Stimulated activated CD4-positive, alpha-beta T cell treated with anti-CD3 and anti-CD28 coated beads, Interleukin-4, amount 100 ng/mL, for 48 hours (primary cell): ENCODE measurements around the gene PPM1B.
A peak's percentile ranks its signal among the peaks of the same experiment; 100 is the strongest.
"Not testable (repeated sequence)": the region's sequence is repeated elsewhere in the genome, so short reads cannot be mapped to it uniquely, and the experiment has no call there.

Experiments
- DNase-seq, 2 donors: peaks; one replicate each; pipeline ENCODE4 v3.0.0-alpha.2; 2020; ENCODE audit warnings: low read depth in 2 of 2

The PPM1B gene

DNA sequence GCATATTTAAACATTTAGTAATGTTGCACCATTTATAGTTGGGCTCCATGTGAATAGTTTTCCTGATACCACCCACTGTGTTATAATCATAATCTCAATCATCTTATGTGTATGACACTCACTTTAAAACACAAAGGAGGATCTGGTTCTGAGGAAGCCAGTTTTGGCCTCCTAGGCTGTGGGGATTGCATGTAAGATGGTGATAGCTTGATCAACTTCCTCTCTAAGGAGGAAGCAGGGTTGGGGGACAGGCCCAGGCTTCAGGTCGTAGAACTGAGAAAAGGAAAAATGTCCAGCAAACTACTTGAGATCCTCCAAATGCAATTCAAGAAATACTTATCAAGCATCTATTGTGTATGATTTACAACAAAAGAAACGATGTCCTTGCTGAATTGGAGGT, 4.9 kb upstream of the PPM1B start:
- DNase-seq = no peak

DNA sequence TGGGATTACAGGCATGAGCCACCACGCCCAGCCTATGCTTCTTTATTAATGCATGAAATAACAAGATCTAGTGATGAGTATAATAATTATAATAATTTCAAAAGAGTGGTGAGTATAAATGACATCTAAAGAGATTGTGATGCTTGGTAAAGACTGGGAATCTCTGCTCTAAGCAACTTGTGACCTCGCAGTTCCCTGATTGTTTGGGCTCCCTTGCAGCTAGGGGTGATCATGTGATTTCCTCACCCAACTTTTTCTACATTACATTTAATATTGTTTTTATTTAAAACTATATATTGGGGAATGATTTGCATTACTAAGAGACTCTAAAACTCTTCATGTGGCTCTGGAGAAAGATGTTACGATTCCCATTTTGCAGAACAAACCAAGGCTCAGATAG, 4.1 kb upstream of the PPM1B start:
- DNase-seq = no peak

DNA sequence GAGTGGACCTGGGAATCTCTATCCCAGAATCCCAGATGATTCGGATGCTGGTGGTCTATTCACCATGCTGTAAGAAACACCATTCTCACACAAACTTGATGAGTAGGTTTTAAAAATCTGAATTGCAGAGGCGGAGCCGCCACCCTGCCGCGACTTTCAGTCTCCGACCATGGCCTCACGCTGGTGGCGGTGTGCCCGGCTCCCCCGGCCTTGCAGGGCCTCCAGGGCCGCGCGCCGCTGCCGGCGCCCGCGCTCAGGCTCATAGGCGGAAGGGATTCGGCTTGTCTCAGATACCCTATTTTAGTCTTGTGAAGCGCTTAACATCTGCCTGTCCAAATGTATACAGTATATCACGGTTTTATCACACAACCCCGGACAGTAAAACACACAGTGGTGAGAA, 2.6 kb upstream of the PPM1B start:
- DNase-seq = no peak

DNA sequence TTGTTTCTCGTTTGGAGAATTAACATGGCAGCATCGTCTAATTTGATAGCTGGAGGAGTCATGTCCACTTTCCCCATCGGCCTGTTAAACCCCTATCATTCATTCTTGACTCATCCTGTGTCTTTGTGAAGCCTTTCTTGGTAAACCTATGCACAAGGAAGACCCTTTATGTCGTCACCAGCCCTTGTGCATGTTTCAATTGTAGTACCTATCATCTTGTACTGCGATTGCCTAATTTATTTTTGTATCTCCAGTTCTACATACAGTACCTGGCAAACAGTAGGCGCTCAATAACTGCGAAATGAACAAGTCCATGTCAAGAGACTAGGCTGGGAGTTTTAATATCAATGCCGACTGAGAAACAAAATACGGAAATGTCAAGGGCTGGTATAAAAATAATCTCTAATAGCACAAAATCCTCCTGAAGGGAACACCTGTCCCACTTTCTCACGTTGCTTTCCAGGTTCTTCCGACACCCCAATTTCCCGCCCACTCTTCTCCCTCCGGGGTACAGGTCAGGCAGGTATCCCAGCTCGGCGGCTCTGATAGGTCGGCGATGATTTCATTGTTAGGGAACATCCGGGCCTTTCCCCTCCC, 1.3 kb upstream of the PPM1B start:
- DNase-seq = no peak

DNA sequence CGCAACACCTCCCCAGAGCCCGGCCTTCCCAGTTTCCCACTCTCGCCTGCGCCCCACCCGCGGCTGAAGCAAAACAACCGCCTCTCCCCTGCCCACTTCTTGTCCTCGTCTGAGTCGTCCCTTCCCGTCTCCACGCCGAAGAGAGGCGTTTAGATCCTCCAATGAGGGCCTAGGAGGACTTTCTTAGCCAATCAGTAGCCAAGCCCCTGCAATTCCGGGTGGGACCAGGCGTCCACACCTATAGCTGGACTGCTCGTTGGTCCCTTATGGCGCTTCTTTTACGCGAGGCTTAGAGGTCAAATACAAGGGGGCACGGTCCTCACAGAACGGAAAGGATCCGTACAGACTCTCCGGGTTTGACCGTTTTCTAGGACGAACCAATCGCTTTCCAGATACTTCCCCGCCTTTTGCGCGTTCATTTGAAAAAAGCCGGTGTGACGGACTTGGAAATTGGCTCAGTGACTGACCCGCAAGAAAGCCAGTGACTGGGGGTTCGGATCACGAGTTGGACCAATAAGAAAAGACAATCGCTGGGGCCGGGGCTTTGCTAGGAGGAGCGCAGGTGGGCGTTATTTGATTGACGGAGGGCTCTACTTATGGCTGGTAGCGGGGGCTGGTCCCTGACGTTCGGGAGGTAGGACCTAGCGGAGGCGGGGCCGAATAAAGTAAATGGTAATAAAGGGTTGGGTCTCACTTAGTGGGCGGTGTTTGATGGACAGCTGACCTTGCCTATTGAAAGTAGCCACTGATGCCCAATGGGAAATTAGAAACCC, 581 bp upstream of the PPM1B start:
- peak; percentile 92 to 97 for DNase-seq

DNA sequence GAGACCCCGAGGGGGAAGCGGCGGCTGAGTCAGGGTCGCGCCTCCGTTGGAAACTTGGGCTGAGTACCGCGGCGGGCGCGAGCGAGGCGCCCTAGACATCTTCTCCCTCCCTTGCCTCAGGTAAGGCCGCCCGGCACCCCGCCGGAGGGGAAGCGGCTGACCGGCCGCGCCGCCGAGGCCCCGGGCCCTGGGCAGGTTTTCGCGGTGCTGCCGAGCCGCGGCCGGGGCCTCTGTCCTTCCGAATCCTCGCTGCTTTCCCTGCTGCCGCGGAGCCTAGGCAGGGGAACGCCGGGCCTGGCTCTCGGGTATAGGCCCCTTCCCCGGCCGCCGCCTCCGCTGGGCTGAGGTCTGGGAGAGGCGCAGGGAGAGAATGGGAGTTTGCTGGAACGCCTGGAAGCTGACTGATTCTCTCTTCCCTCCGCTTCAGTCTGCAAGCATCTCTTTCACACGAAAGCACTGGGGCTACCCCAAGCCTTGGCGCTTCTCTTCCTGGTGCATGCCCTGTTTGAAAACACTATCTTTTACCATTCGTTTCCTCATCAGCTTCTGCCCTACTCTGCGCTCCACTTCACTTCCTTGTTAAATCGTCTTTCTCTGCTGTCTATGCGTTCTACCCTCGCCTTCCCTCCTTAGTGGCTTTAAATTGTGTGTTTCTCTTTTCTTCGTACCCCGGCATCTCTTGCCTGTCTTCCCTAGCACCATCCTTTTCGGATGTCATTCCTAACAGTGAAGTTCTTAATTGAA, 652 bp downstream of the PPM1B start:
- peak; percentile 17 to 33 for DNase-seq

DNA sequence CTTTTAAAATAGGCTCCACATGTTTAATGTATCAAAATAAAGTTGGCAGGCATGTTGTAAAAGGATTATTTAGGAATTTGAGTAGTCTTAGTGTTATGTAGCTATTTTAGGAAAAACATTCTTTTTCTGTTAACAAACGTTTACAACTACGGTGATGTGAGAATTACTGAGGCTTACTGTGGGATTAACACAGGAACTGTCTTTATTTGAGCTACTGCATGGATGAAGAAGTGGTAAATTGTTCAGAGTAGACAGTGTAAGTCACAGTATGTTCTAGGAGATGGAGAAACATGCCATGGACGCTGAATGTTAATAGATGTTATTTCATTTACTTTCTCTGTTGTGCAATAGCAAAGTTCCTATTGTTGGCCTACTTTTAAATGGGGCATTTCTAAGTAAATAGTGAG, 1.6 kb downstream of the PPM1B start:
- no peak for DNase-seq

DNA sequence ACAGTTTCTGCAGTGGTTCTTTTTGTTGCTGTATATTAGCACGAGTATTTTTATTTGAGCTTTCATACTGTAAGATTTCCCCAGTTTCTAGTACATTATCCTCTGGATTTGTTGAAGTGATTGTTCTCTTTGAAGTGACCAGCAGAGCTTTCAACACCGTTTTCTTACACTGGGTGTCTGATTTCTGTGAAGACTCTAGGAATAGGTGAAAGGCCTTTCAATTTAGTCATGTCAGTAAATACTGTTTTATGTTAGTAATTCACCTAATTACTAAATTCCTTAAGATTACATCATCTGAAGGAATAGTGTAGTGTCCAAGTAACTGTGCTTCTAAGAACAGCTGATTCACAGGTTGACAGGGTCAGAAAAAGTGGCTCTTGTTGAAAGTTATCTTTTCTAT, 2.3 kb downstream of the PPM1B start:
- DNase-seq = no peak

DNA sequence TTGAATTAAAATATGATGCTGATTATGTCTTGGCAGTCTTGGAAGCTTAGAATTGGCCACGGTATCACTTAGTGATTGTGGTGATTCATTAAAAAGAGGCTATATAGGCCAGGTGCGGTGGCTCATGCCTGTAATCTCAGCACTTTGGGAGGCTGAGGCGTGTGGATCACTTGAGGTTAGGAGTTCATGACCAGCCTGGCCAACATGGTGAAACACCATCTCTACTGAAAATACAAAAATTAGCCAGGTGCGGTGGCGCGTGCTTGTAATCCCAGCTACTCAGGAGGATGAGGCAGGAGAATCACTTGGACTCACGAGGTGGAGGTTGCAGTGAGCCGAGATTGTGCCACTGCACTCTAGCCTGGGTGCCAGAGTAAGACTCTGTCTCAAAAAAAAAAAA, 2.8 kb downstream of the PPM1B start:
- not testable (repeated sequence) for DNase-seq

DNA sequence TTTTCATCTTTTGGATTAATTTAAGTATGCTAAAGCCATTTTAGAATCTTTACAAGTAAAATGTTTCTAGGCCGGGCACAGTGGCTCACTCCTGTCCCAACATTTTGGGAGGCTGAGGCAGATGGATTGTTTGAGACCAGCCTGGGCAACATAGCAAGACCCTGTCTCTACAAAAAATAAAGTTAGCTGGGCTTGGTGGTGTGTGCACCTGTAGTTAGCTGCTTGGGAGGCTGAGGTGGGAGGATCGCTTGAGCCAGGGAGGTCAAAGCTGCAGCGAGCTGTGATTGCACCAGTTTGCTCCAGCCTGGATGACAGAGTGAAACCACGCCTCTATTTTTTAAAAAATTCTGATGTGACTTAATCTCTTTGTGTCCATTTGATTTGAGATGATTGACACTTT, 3.9 kb downstream of the PPM1B start:
- no peak for DNase-seq

DNA sequence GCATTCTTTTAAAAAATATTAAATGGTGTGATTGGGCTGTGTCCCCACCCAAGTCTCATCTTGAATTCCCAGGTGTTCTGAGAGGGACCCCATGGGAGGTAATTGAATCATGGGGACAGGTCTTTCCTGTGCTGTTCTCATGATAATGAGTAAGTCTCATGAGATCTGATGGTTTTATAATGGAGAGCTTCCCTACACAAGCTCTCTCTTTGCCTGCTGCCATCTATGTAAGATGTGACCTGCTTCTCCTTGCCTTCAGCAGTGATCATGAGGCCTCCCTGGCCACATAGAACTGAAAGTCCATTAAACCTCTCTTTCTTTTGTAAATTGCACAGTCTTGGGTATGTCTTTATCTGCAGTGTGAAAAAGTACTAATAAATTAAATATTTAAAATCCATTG, 10.3 kb downstream of the PPM1B start:
- no peak for DNase-seq

DNA sequence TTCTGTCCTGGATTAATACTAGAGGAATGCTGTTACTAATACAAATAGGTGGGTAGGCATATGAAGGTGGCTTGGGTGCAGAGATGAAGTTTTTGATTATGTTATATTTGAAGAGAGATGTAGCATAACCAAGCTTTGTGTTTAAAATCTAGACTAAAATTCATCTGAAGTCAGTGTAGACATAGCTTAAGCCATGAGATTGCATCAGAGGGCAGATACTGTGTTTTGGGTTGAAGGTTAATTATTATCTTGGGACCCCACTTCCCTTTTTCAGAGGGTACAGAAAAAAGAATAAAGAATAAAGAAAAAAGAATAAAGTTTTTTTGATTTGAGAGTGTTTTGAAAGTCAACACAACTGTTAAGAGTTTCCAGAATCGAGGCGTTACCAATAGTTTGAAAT, 13.0 kb downstream of the PPM1B start:
- DNase-seq = no peak

DNA sequence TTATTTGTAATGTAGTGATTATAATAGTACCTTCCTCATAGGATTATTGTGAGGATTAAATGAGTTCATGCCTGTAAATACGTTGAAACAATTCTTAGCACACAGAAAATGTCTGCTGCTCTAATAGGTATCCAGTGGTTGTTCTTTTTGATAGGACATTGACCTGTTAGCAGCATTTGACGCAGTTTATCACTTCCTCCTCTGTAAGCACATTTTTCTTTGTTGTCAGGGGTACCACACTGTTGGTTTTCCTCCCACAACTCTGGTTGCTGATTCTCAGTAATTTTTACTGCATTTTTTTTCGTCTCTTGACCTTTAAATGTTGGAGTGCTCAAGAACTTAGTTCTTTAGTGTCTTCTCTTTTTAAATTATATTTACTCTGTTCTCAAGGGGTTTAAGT, 15.4 kb downstream of the PPM1B start:
- no peak for DNase-seq

DNA sequence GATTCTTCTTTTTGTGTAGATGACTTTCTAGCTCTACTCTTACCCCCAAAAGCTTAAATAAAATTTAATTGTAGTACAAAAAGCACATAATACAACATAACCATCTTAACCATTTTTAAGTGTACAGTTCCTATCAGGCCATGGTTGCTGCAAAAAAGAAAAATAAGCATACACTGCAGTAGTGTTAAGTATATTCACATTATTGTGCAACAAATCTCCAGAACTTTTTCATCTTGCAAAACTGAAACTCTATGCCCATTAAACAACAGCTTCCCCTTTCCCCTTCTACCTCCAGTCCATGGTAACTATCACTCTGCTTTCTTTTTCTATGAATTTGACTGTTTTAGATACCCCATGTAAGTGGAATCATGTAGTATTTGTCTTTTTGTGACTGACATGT, 18.1 kb downstream of the PPM1B start:
- DNase-seq = no peak

DNA sequence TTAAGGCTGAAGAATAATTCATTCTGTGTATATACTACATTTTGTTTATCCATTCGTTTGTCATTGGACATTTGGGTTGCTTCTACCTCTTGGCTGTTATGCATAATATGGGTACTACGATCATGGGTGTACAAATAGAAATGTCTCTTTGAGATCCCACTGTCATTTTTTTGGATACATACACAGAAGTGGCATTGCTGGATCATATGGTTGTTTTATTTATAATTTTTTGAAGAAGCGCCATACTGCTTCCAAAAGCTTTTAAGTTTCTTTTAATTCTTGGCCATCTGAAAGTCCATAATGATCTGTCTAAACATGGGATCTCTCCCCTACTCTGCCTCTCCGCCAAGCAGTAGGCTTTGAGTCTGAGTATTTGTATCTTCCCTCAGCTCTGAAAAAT, 18.6 kb downstream of the PPM1B start:
- no peak for DNase-seq

DNA sequence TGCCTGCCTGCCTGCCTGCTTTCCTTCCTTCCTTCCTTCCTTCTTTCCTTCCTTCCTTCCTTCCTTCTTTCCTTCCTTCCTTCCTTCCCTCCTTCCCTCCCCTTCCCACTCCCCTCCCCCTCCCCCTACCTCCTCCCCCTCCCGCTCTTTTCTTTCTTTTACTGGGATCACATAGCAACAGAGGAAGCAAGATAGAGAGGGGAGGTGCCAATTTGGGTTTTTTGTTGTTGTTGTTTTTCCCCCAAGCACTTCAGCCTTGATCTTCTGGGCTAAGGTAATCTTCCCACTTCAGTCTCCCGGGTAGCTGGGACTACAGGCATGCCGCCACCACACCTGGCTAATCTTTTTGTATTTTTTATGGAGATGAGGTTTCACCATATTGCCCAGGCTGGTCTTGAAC, 20.0 kb downstream of the PPM1B start:
- DNase-seq = no peak

DNA sequence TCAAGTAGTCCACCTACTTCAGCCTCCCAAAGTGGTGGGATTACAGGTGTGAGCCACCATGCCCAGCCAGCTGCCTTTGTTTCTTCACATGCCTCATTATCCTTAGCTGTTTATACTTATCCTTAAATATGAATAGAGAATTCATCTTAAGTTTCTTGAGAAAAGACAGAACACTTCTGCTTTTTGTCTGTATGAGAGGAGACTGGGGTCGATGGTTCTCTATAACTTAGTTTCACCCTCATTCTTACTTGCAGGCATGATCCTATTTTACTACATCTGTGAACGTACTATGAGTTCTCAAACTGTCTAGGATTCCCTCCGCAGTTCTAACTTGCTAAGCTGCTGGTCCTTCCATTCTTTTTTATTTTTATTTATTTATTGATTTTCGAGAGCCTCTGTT, 20.4 kb downstream of the PPM1B start:
- no peak for DNase-seq

DNA sequence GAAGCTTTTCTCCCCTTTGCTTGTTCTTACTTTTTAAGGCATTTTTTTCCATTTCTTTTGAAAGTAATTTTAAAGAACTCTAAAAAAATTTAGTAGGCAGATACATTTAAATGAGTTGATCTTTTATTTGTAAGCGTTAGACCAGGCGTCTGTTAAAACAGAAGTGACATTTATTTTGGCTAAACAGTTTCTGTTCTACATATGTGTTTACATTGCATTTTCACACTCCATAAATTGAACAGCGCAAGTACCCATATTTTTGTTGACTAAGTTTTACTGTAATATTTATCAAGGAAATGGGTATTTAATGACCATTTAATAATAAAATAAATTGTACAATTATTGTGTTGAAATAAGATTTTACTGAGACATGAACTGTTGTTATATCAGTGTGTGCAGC, 21.9 kb downstream of the PPM1B start:
- DNase-seq = no peak

DNA sequence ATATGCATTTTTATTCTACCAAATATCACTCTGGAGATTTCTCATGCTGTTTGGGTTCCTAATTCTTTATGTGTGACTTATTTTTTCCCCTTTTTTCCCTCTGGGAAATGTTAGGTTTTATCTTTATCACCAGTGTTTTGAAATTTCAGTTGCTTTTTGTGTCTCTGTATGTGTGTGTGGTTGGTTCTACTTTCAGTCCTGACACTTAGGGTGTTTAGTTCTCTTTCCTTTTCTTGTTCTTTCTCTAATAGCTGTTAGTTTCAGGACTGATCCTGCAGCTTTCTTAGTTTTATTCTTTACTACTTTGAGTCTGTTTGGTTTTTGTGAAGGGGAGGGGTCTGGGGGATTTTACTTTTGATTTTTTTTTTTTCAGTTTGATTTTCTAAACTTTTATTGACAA, 23.1 kb downstream of the PPM1B start:
- DNase-seq = no peak

DNA sequence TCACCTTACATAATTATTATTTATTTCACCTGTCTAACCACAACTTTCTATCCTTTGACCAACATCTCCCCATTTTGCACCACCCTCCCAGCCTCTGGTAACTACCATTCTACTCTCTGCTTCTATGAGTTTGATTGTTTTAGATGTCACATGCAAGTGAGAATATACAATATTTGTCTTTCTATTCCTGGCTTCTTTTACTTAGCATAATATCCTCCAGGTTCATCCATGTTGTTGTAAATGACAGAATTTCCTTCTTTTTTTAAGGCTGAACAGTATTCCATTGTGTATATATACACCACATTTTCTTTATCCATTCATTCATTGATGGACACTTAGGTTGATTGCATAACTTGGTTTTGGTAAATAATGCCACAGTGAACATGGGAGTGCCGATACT, 24.0 kb downstream of the PPM1B start:
- no peak for DNase-seq

DNA sequence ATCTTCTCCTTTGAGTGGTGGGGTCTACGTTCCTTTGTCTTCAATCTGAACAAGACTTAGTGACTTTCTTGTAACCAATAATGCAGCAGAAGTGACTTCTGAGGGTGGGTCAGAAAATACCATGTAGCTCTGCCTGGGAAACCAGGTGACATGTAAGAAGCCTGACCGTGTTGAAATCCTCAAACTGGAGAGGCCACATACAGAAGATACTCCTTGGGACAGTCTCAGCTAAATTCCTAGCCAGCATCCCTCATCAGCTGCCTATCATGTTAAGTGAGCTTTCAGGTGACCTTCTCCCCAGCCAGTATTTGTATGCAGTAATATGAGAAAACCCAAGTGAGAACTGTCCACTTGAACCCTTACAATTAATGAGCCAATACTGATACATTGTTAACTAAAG, 27.0 kb downstream of the PPM1B start:
- DNase-seq = no peak

DNA sequence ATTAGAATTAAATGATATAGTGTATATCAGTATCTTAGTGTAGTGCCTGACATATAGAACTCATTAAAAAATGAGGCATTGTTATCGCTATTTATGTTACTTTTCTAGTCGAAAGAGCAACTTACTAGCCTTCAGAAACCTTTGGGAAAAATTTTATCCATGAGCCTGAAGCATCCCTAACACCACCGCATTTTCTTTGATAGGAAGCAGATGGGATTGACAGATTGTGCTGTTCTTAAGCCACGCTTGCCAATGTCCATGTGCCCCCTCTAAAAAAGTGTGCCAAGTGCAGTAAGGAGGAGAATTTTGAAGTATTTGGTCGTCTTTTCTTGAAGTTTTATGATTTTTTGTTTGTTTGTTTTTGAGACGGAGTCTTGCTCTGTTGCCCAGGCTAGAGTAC, 29.1 kb downstream of the PPM1B start:
- DNase-seq = no peak

DNA sequence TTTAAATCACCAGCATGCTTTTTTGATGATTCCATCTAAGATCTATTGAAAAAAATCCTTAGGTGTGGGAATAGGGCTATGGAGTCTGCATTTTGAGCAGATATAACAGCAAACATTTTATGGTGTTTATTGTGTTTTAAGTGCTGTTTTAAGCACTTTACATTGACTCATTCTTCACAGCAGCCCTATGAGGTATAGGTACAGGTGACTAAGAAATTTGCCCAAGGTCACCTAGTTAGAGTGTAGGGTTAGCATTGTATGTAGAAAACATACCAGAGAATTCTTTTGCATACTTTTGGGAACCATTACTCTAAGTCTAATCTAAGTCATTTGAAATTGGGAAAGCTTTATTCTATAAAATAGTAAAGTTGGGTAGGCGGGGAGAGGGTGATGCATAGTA, 31.3 kb downstream of the PPM1B start:
- DNase-seq = no peak
